H1 (cell line): ENCODE results near the gene AURKAIP1. TPM values are rescaled to one million over a fixed set of nuclear protein-coding genes. Genes with fewer than 3 reads are reported as not detected.

Experiments
- CTCF ChIA-PET: fragments of 300-600 bp; sonication (Branson Sonifier 250); formaldehyde crosslinking; loops from one replicate; lab custom pipeline; 2021; ENCODE audit not compliant: partially characterized antibody; lab: Charles Lee
- POLR2A ChIA-PET: fragments of 300-600 bp; sonication (Branson Sonifier 250); formaldehyde crosslinking; loops from one replicate; lab custom pipeline; 2021; ENCODE audit warnings: inconsistent platforms; ENCODE audit not compliant: partially characterized antibody; lab: Charles Lee
- DNase-seq, 2 experiments: peaks; one replicate each; pipeline versions ENCODE4 v3.0.0 to v3.0.0-alpha.2; 2010 to 2022; ENCODE audit warnings: low spot score in 2 of 2, low read depth in 1 of 2, mixed read lengths in 1 of 2
- FAIRE-seq: peaks from 2 replicates; lab custom pipeline; 2011; peaks lifted over from hg19 to GRCh38; lab: Jason Lieb, UNC
- H2AFZ ChIP-seq: 2 replicates; pipeline ENCODE4 v1.8.1; 2012; ENCODE audit warnings: low read length, inconsistent platforms
- H2AK5ac ChIP-seq: 2 replicates; pipeline ENCODE4 v1.6.1; 2013; ENCODE audit warnings: low read depth, low read length
- H2BK120ac ChIP-seq: replicated peaks from 2 replicates; pipeline ENCODE3; 2013; ENCODE audit warnings: low read depth, low read length, inconsistent platforms
- H2BK12ac ChIP-seq: 2 replicates; pipeline ENCODE4 v1.6.1; 2013; ENCODE audit warnings: low read depth, low read length
- H2BK15ac ChIP-seq: 2 replicates; pipeline ENCODE4 v1.6.1; 2013; ENCODE audit warnings: low read length
- H2BK20ac ChIP-seq: 2 replicates; pipeline ENCODE4 v1.6.1; 2013; ENCODE audit warnings: low read length
- H2BK5ac ChIP-seq: 2 replicates; pipeline ENCODE4 v1.6.1; 2013; ENCODE audit warnings: low read depth, low read length
- H3K14ac ChIP-seq: 2 replicates; pipeline ENCODE4 v1.6.1; 2013; ENCODE audit warnings: inconsistent platforms; ENCODE audit not compliant: insufficient read length
- H3K18ac ChIP-seq: 2 replicates; pipeline ENCODE4 v1.6.1; 2013; ENCODE audit warnings: low read length; ENCODE audit errors: extremely low read depth
- H3K23ac ChIP-seq: 2 replicates; pipeline ENCODE4 v1.6.1; 2013; ENCODE audit warnings: inconsistent platforms; ENCODE audit not compliant: insufficient read length
- H3K23me2 ChIP-seq: 2 replicates; pipeline ENCODE4 v1.6.1; 2013; ENCODE audit warnings: low read depth, low read length
- H3K27ac ChIP-seq: 2 replicates; pipeline ENCODE4 v1.6.1; 2011; ENCODE audit warnings: low read depth, low read length, inconsistent platforms
- H3K27me3 ChIP-seq, 4 experiments: replicated peaks in 1 of 4; 1 replicate in 1 of 4; 2 replicates in 3 of 4; pipeline versions ENCODE4 v1.6.1 to v1.8.1; 2011 to 2013; ENCODE audit warnings: low read length in 3 of 4, mild to moderate bottlenecking in 3 of 4, inconsistent platforms in 2 of 4, mixed read lengths in 2 of 4, moderate library complexity in 1 of 4; ENCODE audit not compliant: control insufficient read depth in 3 of 4, insufficient read depth in 3 of 4; ENCODE audit errors: extremely low read depth in 1 of 4
- H3K36me3 ChIP-seq, 4 experiments: 2 replicates each; pipeline versions ENCODE4 v1.6.1 to v1.8.1; 2011 to 2013; ENCODE audit warnings: mild to moderate bottlenecking in 4 of 4, low read length in 3 of 4, moderate library complexity in 2 of 4, control low read depth in 1 of 4, inconsistent platforms in 1 of 4; ENCODE audit not compliant: insufficient read depth in 4 of 4, control insufficient read depth in 2 of 4
- H3K4ac ChIP-seq: replicated peaks from 2 replicates; pipeline ENCODE3; 2013; ENCODE audit warnings: low read length, low read depth, mixed read lengths, inconsistent platforms; ENCODE audit not compliant: insufficient read length
- H3K4me1 ChIP-seq, 4 experiments: replicated peaks in 1 of 4; 1 replicate in 1 of 4; 2 replicates in 3 of 4; pipeline versions ENCODE4 v1.6.1 to v1.8.1; 2011 to 2013; ENCODE audit warnings: low read length in 3 of 4, inconsistent platforms in 2 of 4, mixed read lengths in 1 of 4; ENCODE audit not compliant: insufficient read depth in 4 of 4, control insufficient read depth in 3 of 4
- H3K4me2 ChIP-seq, 2 experiments: 2 replicates each; pipeline versions ENCODE4 v1.6.1 to v1.8.1; 2011 to 2013; ENCODE audit warnings: low read depth in 2 of 2, low read length in 2 of 2, control low read depth in 1 of 2, inconsistent platforms in 1 of 2, mild to moderate bottlenecking in 1 of 2; ENCODE audit not compliant: insufficient read depth in 1 of 2
- H3K4me3 ChIP-seq, 4 experiments: fragments of 200-600, 300-600 bp in 1 of 4; sonication (generic), shearing (Covaris generic), sonication (Bioruptor Twin) in 1 of 4; 2 replicates each; pipeline versions ENCODE4 v1.5.1 to v1.8.1; 2011 to 2016; ENCODE audit warnings: low read length in 4 of 4, low read depth in 3 of 4, control low read depth in 2 of 4, inconsistent platforms in 2 of 4, mild to moderate bottlenecking in 2 of 4, mixed read lengths in 1 of 4, moderate library complexity in 1 of 4; ENCODE audit not compliant: insufficient read depth in 2 of 4; ENCODE audit errors: extremely low read depth in 1 of 4
- H3K56ac ChIP-seq: replicated peaks from 2 replicates; pipeline ENCODE3; 2013; ENCODE audit warnings: low read depth, mild to moderate bottlenecking, mixed read lengths, low read length, inconsistent platforms; ENCODE audit not compliant: insufficient read length
- H3K79me1 ChIP-seq: 2 replicates; pipeline ENCODE4 v1.6.1; 2013; ENCODE audit warnings: low read depth, low read length, control low read depth
- H3K79me2 ChIP-seq, 2 experiments: 2 replicates each; pipeline versions ENCODE4 v1.6.1 to v1.8.1; 2012 to 2013; ENCODE audit warnings: low read length in 2 of 2, mild to moderate bottlenecking in 2 of 2, inconsistent platforms in 1 of 2; ENCODE audit not compliant: insufficient read depth in 2 of 2, control insufficient read depth in 1 of 2
- H3K9ac ChIP-seq, 4 experiments: replicated peaks in 1 of 4; 1 replicate in 1 of 4; 2 replicates in 3 of 4; pipeline versions ENCODE4 v1.6.1 to v1.8.1; 2011 to 2013; ENCODE audit warnings: low read depth in 3 of 4, low read length in 3 of 4, control low read depth in 2 of 4, mild to moderate bottlenecking in 2 of 4, moderate library complexity in 2 of 4, inconsistent platforms in 1 of 4; ENCODE audit errors: extremely low read depth in 1 of 4
- H3K9me3 ChIP-seq, 2 experiments: 2 replicates each; pipeline versions ENCODE4 v1.6.1 to v1.8.1; 2012 to 2013; ENCODE audit warnings: mild to moderate bottlenecking in 2 of 2, moderate library complexity in 2 of 2, control low read depth in 1 of 2, inconsistent platforms in 1 of 2, low read depth in 1 of 2, low read length in 1 of 2, mixed read lengths in 1 of 2; ENCODE audit not compliant: insufficient read depth in 2 of 2
- H4K20me1 ChIP-seq, 2 experiments: replicated peaks in 1 of 2; 2 replicates each; pipeline versions ENCODE3 to v1.8.1; 2011 to 2013; ENCODE audit warnings: inconsistent platforms in 2 of 2, low read length in 2 of 2, mild to moderate bottlenecking in 1 of 2; ENCODE audit not compliant: insufficient read depth in 2 of 2, control insufficient read depth in 1 of 2
- H4K5ac ChIP-seq: 2 replicates; pipeline ENCODE4 v1.6.1; 2013; ENCODE audit warnings: low read length, low read depth, mixed read lengths, inconsistent platforms; ENCODE audit not compliant: insufficient read length
- H4K8ac ChIP-seq: 2 replicates; pipeline ENCODE4 v1.8.0; 2013; ENCODE audit warnings: mild to moderate bottlenecking, moderate library complexity, low read length, inconsistent platforms; ENCODE audit not compliant: insufficient read depth; ENCODE audit errors: extremely low read depth
- H4K91ac ChIP-seq: replicated peaks from 2 replicates; pipeline ENCODE3; 2013; ENCODE audit warnings: low read length, mixed read lengths, inconsistent platforms; ENCODE audit not compliant: insufficient read length
- CHD1 ChIP-seq: IDR thresholded peaks from 2 replicates; pipeline ENCODE4 v1.6.1; 2012; ENCODE audit warnings: low read depth, low read length, improper control_type of control experiment
- EGR1 ChIP-seq: IDR thresholded peaks from 2 replicates; pipeline ENCODE4 v1.6.1; 2011; ENCODE audit warnings: low read depth, low read length, borderline replicate concordance
- GTF2F1 ChIP-seq: IDR thresholded peaks from 2 replicates; pipeline ENCODE4 v1.6.1; 2012; ENCODE audit warnings: low read depth, low read length, improper control_type of control experiment, borderline replicate concordance
- HDAC2 ChIP-seq, 2 experiments: fragments of 300-600 bp in 1 of 2; sonication (generic) in 1 of 2; IDR thresholded peaks; 2 replicates each; pipeline ENCODE4 v1.6.1; 2011 to 2012; ENCODE audit warnings: low read depth in 2 of 2, low read length in 2 of 2, mild to moderate bottlenecking in 2 of 2, moderate library complexity in 2 of 2, borderline replicate concordance in 1 of 2, inconsistent platforms in 1 of 2
- KDM5A ChIP-seq: fragments of 200-600 bp; IDR thresholded peaks from 2 replicates; pipeline ENCODE4 v1.7.1; 2012; ENCODE audit warnings: mild to moderate bottlenecking, low read length, inconsistent platforms, mixed read lengths
- MAFK ChIP-seq: IDR thresholded peaks from 2 replicates; pipeline ENCODE4 v1.6.1; 2012; ENCODE audit warnings: low read depth, mild to moderate bottlenecking, improper control_type of control experiment, low read length
- MAX ChIP-seq: IDR thresholded peaks from 2 replicates; pipeline ENCODE4 v1.6.1; 2012; ENCODE audit warnings: inconsistent platforms
- NRF1 ChIP-seq: IDR thresholded peaks from 2 replicates; pipeline ENCODE4 v1.6.1; 2011; ENCODE audit warnings: mild to moderate bottlenecking, low read depth, low read length, improper control_type of control experiment
- RAD21 ChIP-seq, 2 experiments: IDR thresholded peaks in 1 of 2; conservative IDR thresholded peaks in 1 of 2; 2 replicates each; pipeline ENCODE4 v1.6.1; 2011; ENCODE audit warnings: low read depth in 2 of 2, low read length in 2 of 2, improper control_type of control experiment in 1 of 2, inconsistent platforms in 1 of 2, mild to moderate bottlenecking in 1 of 2, moderate library complexity in 1 of 2
- RFX5 ChIP-seq: IDR thresholded peaks from 2 replicates; pipeline ENCODE4 v1.6.1; 2011; ENCODE audit warnings: low read depth, low read length, improper control_type of control experiment, borderline replicate concordance
- SIX5 ChIP-seq: IDR thresholded peaks from 2 replicates; pipeline ENCODE4 v1.6.1; 2011; ENCODE audit warnings: mild to moderate bottlenecking, low read depth, low read length
- SUZ12 ChIP-seq: fragments of 200-600 bp; sonication (generic); IDR thresholded peaks from 2 replicates; pipeline ENCODE4 v1.6.1; 2012; ENCODE audit warnings: mild to moderate bottlenecking, inconsistent platforms, low read length, moderate library complexity, mixed read lengths
- TCF12 ChIP-seq: IDR thresholded peaks from 2 replicates; pipeline ENCODE4 v1.6.1; 2011; ENCODE audit warnings: low read depth, mild to moderate bottlenecking, low read length
- TEAD4 ChIP-seq: IDR thresholded peaks from 2 replicates; pipeline ENCODE4 v1.6.1; 2012; ENCODE audit warnings: low read depth, low read length, inconsistent platforms, mixed read lengths
- WGBS, 2 experiments: shearing (Covaris generic) in 1 of 2; methylation state at CpG; one replicate each; pipeline versions ENCODE4 v1.1.6 to v1.1.7; 2013 to 2015; ENCODE audit warnings: low lambda C conversion rate in 2 of 2, mixed read lengths in 2 of 2, inconsistent platforms in 1 of 2, low coverage in 1 of 2, missing lambda C conversion rate in 1 of 2; ENCODE audit not compliant: insufficient replicate concordance in 2 of 2, insufficient coverage in 1 of 2, insufficient read length in 1 of 2; ENCODE audit errors: extremely low coverage in 1 of 2, missing lambda C conversion rate in 1 of 2; 5-methylcytosine and 5-hydroxymethylcytosine counted together
- polyA plus RNA-seq, 7 experiments: library from polyadenylated mRNA; depleted of rRNA in 3 of 7; stranded (reverse) in 5 of 7; unstranded in 2 of 7; fragments of >200 nt in 5 of 7; fragments of 200-250 nt in 2 of 7; gene quantifications; 1 replicate in 5 of 7; 2 replicates in 1 of 7; 4 replicates in 1 of 7; pipeline versions ENCODE4 v1.2.1 to v1.2.3, GENCODE V29; 2011 to 2013; ENCODE audit warnings: missing spikeins in 2 of 7, mixed read lengths in 2 of 7
- total RNA-seq: library from RNA; stranded (reverse); fragmentation: NEBNext Ultra II Directional; extraction: Animal tissue kit (Norgen Biotek cat#: 25700); gene quantifications from 2 replicates; pipeline ENCODE4 v1.2.1, GENCODE V29; 2021

The AURKAIP1 gene
- total and polyA plus RNA-seq, 2 of the 8 experiments (the other 6 are each of a cell fraction or from before 2014, with no cell fraction given): 87.8 to 194 TPM

- no peaks in the 10 kb centered on the region for H3K4me1 ChIP-seq
- no peak overlapping the region for H3K4me3 ChIP-seq
- no peak overlapping the region for H2BK20ac ChIP-seq
- H3K27me3 ChIP-seq: no peaks in the 10 kb centered on the region
- H3K9ac ChIP-seq: no peak overlapping the region
- H4K8ac ChIP-seq: no peak overlapping the region
- H2AK5ac ChIP-seq: no peak overlapping the region
- peaks cover 60 to 92% (median 84%) of the 10 kb centered on the region in 4 experiments for H3K36me3 ChIP-seq
- peaks cover 4% of the 10 kb centered on the region for H3K79me1 ChIP-seq
- no peak overlapping the region for H3K4ac ChIP-seq
- H2BK120ac ChIP-seq: no peak overlapping the region
- no peaks in the 10 kb centered on the region for H3K9me3 ChIP-seq
- no peak overlapping the region for H4K5ac ChIP-seq
- DNase-seq: no peak
- ChIA-PET POLR2A (interaction anchor here (20.0 to 33.4 kb wide), 3 partner anchors 5 to 39 kb away, joined by 515 to 719 read pairs (median 719); partner anchors contain the start of genes ANKRD65, AURKAIP1, CCNL2 and MRPL20), CTCF (interaction anchor here (0.6 to 3.4 kb wide), 8 partner anchors 10 to 641 kb away, joined by 3 to 20 read pairs (median 4); no protein-coding TSS in a partner anchor)
- no peak overlapping the region for H3K4me2 ChIP-seq
- H4K91ac ChIP-seq: no peak overlapping the region
- no peak overlapping the region for H2BK5ac ChIP-seq
- H3K79me2 ChIP-seq: peaks cover 0 to 14% of the 10 kb centered on the region in 2 experiments; a peak in 1 of 4 replicates
- no peak overlapping the region for H3K27ac ChIP-seq
- no peak overlapping the region for H2BK12ac ChIP-seq
- H4K20me1 ChIP-seq: peaks cover 8 to 15% of the 10 kb centered on the region in 2 experiments
- H3K18ac ChIP-seq: no peak overlapping the region
- no peak overlapping the region for H2BK15ac ChIP-seq
- no peaks in the 10 kb centered on the region for H3K23me2 ChIP-seq
- no peak for FAIRE-seq
- 97% methylated on average over 12 of the region's 12 CpGs; no CpG with 5 or more reads in 1 of the 2 experiments for WGBS, 2 experiments
- H3K23ac ChIP-seq: no peak overlapping the region
- H3K56ac ChIP-seq: no peak overlapping the region
- no peak overlapping the region for H2AFZ ChIP-seq
- no peak overlapping the region for H3K14ac ChIP-seq
- TF ChIP-seq MAX (no peak), RFX5 (no peak), GTF2F1 (no peak), EGR1 (no peak), NRF1 (no peak), SUZ12 (no peak), TEAD4 (no peak), HDAC2 (IDR thresholded peaks at IDR 0.05; ENCODE audit: borderline replicate concordance in 1 of 2, low read depth in 2 of 2, low read length in 2 of 2) (no peak), MAFK (no peak), SIX5 (no peak), RAD21 (IDR thresholded peaks at IDR 0.05 in 1 of 2, conservative IDR thresholded peaks at IDR 0.05 in 1 of 2; ENCODE audit: low read depth in 2 of 2, low read length in 2 of 2) (no peak), KDM5A (no peak), CHD1 (no peak), TCF12 (no peak)
Measured at GRCh38 chr1:1391225-1391624, 16.2 kb upstream of the AURKAIP1 start.
